MM.1S (cell line): ENCODE results near the gene AUTS2.

Source experiments
- DNase-seq: peaks from one replicate; pipeline ENCODE4 v3.0.0-alpha.2; 2015
- H2AFZ ChIP-seq: fragments of 300-600 bp; sonication (generic); 2 replicates; pipeline ENCODE4 v1.6.0; 2016; ENCODE audit warnings: antibody characterized with exemption, low read length
- H3F3A ChIP-seq: fragments of 300-600 bp; sonication (generic); 2 replicates; pipeline ENCODE4 v1.6.1; 2016; ENCODE audit warnings: mild to moderate bottlenecking, antibody characterized with exemption, low read length, moderate library complexity, mixed read lengths; ENCODE audit not compliant: insufficient read depth
- H3K27ac ChIP-seq: fragments of 300-600 bp; sonication (generic); 2 replicates; pipeline ENCODE4 v1.5.1; 2016; ENCODE audit warnings: mild to moderate bottlenecking, low read length
- H3K27me3 ChIP-seq: fragments of 300-600 bp; sonication (generic); replicated peaks from 2 replicates; pipeline ENCODE4 v1.6.0; 2016; ENCODE audit warnings: low read length; ENCODE audit not compliant: insufficient read depth
- H3K36me3 ChIP-seq: fragments of 300-600 bp; sonication (generic); replicated peaks from 2 replicates; pipeline ENCODE4 v1.6.1; 2016; ENCODE audit warnings: mild to moderate bottlenecking, low read length, mixed read lengths; ENCODE audit not compliant: insufficient read depth
- H3K4me1 ChIP-seq: fragments of 300-600 bp; sonication (generic); 2 replicates; pipeline ENCODE4 v1.6.1; 2016; ENCODE audit warnings: low read length, mixed read lengths
- H3K4me2 ChIP-seq: fragments of 300-600 bp; sonication (generic); 2 replicates; pipeline ENCODE4 v1.6.0; 2016; ENCODE audit warnings: low read depth, low read length
- H3K4me3 ChIP-seq: fragments of 300-600 bp; sonication (generic); 2 replicates; pipeline ENCODE4 v1.5.1; 2016; ENCODE audit warnings: low read length, mixed read lengths
- H3K79me2 ChIP-seq: fragments of 300-600 bp; sonication (generic); 2 replicates; pipeline ENCODE4 v1.6.1; 2016; ENCODE audit warnings: mixed run types, low read length, mixed read lengths
- H3K9ac ChIP-seq: fragments of 300-600 bp; sonication (generic); 2 replicates; pipeline ENCODE4 v1.6.1; 2016; ENCODE audit warnings: low read length, mixed read lengths
- H3K9me2 ChIP-seq: fragments of 300-600 bp; sonication (generic); replicated peaks from 2 replicates; pipeline ENCODE4 v1.6.1; 2016; ENCODE audit warnings: mild to moderate bottlenecking, low read length, mixed read lengths; ENCODE audit not compliant: insufficient read depth
- H3K9me3 ChIP-seq: fragments of 300-600 bp; sonication (generic); replicated peaks from 2 replicates; pipeline ENCODE4 v1.6.1; 2016; ENCODE audit warnings: mild to moderate bottlenecking, low read length, mixed read lengths; ENCODE audit not compliant: insufficient read depth
- H4K20me1 ChIP-seq: fragments of 300-600 bp; sonication (generic); 2 replicates; pipeline ENCODE4 v1.6.1; 2016; ENCODE audit warnings: mild to moderate bottlenecking, low read length, moderate library complexity, mixed read lengths; ENCODE audit not compliant: insufficient read depth
- EZH2 ChIP-seq: fragments of 300-600 bp; sonication (generic); optimal IDR thresholded peaks from 2 replicates; pipeline ENCODE3; 2017; ENCODE audit warnings: low read depth, mild to moderate bottlenecking, antibody characterized with exemption, low read length, mixed read lengths
- EZH2phosphoT487 ChIP-seq: fragments of 300-600 bp; sonication (generic); IDR thresholded peaks from 2 replicates; pipeline ENCODE4 v1.6.1; 2018; ENCODE audit warnings: antibody characterized with exemption, low read length
- TF ChIP-seq, protein P1 (sequence below): fragments of 300-600 bp; sonication (generic); IDR thresholded peaks from 2 replicates; pipeline ENCODE4 v1.5.1; 2016; ENCODE audit warnings: antibody characterized with exemption, low read length, mixed read lengths

Gene AUTS2

DNA sequence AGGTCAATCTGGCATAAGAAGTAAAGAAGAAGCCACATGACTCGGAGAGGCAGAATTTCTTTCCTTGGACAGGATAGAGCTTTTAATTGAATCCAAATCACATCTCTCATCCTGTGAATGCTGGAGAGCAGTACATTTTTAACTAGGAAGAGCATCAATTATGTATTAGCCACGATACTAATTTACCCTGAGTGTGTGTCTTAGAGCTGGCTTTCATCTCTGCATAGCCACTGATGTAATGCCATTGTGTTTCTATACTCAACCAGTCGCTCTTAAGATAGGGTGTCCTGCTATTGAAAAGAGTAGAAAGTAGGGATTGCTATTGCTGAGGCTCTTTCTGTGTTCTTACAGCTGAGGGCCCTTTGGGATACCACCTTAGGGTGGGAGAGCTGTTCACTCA is 280.3 kb downstream of the AUTS2 start:
- H3K9me2 ChIP-seq: no peaks in the 10 kb centered on the region
- H2AFZ ChIP-seq: no peak overlapping the region
- H3F3A ChIP-seq: no peaks in the 10 kb centered on the region
- TF ChIP-seq, protein P1, sequence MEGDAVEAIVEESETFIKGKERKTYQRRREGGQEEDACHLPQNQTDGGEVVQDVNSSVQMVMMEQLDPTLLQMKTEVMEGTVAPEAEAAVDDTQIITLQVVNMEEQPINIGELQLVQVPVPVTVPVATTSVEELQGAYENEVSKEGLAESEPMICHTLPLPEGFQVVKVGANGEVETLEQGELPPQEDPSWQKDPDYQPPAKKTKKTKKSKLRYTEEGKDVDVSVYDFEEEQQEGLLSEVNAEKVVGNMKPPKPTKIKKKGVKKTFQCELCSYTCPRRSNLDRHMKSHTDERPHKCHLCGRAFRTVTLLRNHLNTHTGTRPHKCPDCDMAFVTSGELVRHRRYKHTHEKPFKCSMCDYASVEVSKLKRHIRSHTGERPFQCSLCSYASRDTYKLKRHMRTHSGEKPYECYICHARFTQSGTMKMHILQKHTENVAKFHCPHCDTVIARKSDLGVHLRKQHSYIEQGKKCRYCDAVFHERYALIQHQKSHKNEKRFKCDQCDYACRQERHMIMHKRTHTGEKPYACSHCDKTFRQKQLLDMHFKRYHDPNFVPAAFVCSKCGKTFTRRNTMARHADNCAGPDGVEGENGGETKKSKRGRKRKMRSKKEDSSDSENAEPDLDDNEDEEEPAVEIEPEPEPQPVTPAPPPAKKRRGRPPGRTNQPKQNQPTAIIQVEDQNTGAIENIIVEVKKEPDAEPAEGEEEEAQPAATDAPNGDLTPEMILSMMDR: no peak
- TF ChIP-seq EZH2phosphoT487: no peak
- no peak for TF ChIP-seq EZH2
- DNase-seq: no peak
- H3K9ac ChIP-seq: no peak overlapping the region
- no peaks in the 10 kb centered on the region for H3K4me1 ChIP-seq
- H3K27me3 ChIP-seq: no peaks in the 10 kb centered on the region
- H3K9me3 ChIP-seq: no peaks in the 10 kb centered on the region
- H3K4me2 ChIP-seq: no peak overlapping the region
- no peaks in the 10 kb centered on the region for H3K36me3 ChIP-seq
- no peak overlapping the region for H3K4me3 ChIP-seq
- no peaks in the 10 kb centered on the region for H4K20me1 ChIP-seq
- no peaks in the 10 kb centered on the region for H3K79me2 ChIP-seq
- no peak overlapping the region for H3K27ac ChIP-seq

DNA sequence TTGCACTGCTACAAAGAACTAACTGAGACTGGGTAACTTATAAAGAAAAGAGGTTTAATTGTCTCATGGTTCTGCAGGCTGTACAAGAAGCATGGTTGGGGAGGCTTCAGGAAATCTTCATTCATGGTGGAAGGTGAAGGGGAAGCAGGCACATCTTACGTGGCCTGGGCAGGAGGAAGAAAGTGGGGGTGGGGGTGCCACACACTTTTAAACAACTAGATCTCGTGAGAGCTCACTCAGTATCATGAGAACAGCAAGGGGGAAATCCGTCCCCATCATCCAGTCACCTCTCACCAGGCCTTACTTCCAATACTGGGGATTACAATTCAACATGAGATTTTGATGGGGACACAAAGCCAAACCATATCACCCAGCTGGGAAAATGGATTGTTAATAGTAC is 281.7 kb downstream of the AUTS2 start:
- H3K4me3 ChIP-seq: no peak overlapping the region
- no peaks in the 10 kb centered on the region for H3K36me3 ChIP-seq
- H3F3A ChIP-seq: no peaks in the 10 kb centered on the region
- no peak overlapping the region for H3K4me2 ChIP-seq
- no peaks in the 10 kb centered on the region for H3K9me2 ChIP-seq
- TF ChIP-seq EZH2phosphoT487 (no peak), EZH2 (no peak)
- TF ChIP-seq, protein P1: no peak
- no peak for DNase-seq
- H3K27me3 ChIP-seq: no peaks in the 10 kb centered on the region
- no peaks in the 10 kb centered on the region for H3K4me1 ChIP-seq
- H3K9ac ChIP-seq: no peak overlapping the region
- H2AFZ ChIP-seq: no peak overlapping the region
- no peak overlapping the region for H3K27ac ChIP-seq
- no peaks in the 10 kb centered on the region for H4K20me1 ChIP-seq
- H3K79me2 ChIP-seq: no peaks in the 10 kb centered on the region
- no peaks in the 10 kb centered on the region for H3K9me3 ChIP-seq

DNA sequence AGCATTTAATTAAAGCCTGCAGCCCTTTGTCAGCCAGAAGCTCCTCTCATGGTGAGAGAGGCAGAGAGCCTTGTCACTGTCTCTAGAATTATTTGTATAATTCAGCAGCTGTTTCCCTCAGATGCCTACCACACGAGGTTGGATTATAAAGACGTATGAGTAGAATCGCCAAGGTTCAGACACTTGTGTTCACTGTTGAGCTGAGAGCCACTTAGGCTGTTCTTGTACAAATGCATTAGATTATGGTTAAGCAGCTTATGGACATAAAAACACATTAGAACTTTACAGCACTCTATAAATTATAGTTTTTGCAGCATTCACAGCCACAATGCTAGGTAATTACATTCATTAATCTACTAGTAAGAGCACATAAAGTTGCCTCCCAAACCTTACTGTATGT is 282.6 kb downstream of the AUTS2 start:
- H3K4me1 ChIP-seq: no peaks in the 10 kb centered on the region
- no peaks in the 10 kb centered on the region for H3K9me3 ChIP-seq
- no peak for DNase-seq

More for the DNA sequence above, 282.6 kb downstream of the AUTS2 start:
- H3K4me2 ChIP-seq: no peak overlapping the region
- H2AFZ ChIP-seq: no peak overlapping the region
- TF ChIP-seq EZH2 (no peak), EZH2phosphoT487 (no peak)
- TF ChIP-seq, protein P1: no peak
- no peaks in the 10 kb centered on the region for H4K20me1 ChIP-seq
- no peaks in the 10 kb centered on the region for H3F3A ChIP-seq
- no peaks in the 10 kb centered on the region for H3K27me3 ChIP-seq
- no peaks in the 10 kb centered on the region for H3K9me2 ChIP-seq
- H3K9ac ChIP-seq: no peak overlapping the region
- no peak overlapping the region for H3K4me3 ChIP-seq
- H3K27ac ChIP-seq: no peak overlapping the region
- H3K79me2 ChIP-seq: no peaks in the 10 kb centered on the region
- no peaks in the 10 kb centered on the region for H3K36me3 ChIP-seq
